Measurements from ENCODE around the gene DHX8. TPM values are rescaled to one million over a fixed set of nuclear protein-coding genes. Genes with fewer than 3 reads are reported as not detected.

DHX8 gene
- total and polyA plus RNA-seq, 10 of the 15 experiments (the other 5 are each of a cell fraction or from before 2014, with no cell fraction given): 27.6 to 50.4 (median 35.7) TPM

GRCh38 chr17:43556292-43556691 is 72.5 kb downstream of the DHX8 start:
- Histone ChIP-seq H3K4me1 (ENCODE audit: control insufficient read depth, insufficient read depth, low read length) (no peaks in the 10 kb centered on the region; the same call in 1 of the 2 replicates), H3K27ac (ENCODE audit: control insufficient read depth, insufficient read depth) (no peak overlapping the region), H3K4me2 (ENCODE audit: control insufficient read depth, insufficient read depth) (no peak overlapping the region), H3K79me2 (ENCODE audit: control insufficient read depth, insufficient read depth, low read length) (no peaks in the 10 kb centered on the region), H2AFZ (ENCODE audit: control insufficient read depth, low read depth, low read length) (peak overlapping the region; percentile 66), H4K20me1 (ENCODE audit: control insufficient read depth, insufficient read depth) (no peaks in the 10 kb centered on the region), H3K4me3 (no peak overlapping the region), H3K27me3 (replicated peaks in 1 of 2; ENCODE audit: control insufficient read depth in 2 of 2, insufficient read depth in 2 of 2, low read length in 1 of 2) (no peaks in the 10 kb centered on the region), H3K9me3 (replicated peaks; ENCODE audit: control insufficient read depth, insufficient read depth, low read length) (no peaks in the 10 kb centered on the region), H3K36me3 (ENCODE audit: control insufficient read depth in 2 of 2, insufficient read depth in 2 of 2, low read length in 1 of 2) (no peaks in the 10 kb centered on the region), H3K9ac (ENCODE audit: control insufficient read depth, insufficient read depth, low read length) (no peak overlapping the region)
- CTCF ChIA-PET: interaction anchor here (0.6 to 1.5 kb wide), 3 partner anchors 9 to 72 kb away, joined by 3 to 5 read pairs (median 3); partner anchors contain the start of gene DHX8
- DNase-seq (ENCODE audit: low read depth, low spot score): no peak
- WGBS (ENCODE audit: insufficient coverage, insufficient replicate concordance, low lambda C conversion rate, missing lambda C conversion rate): 35% methylated on average over 5 of the region's 5 CpGs
- FAIRE-seq: peak; percentile 54
- RAD21 ChIA-PET (ENCODE audit: unreplicated experiment): interaction anchor here (0.8 to 1.3 kb wide), 3 partner anchors 9 to 32 kb away, joined by 3 to 4 read pairs (median 3); no protein-coding TSS in a partner anchor
- no TSS peak for BruUV-seq (replicated peaks)
- POLR2A ChIA-PET: interaction anchor here (0.7 kb wide), 1 partner anchor 152 kb away, joined by 9 read pairs; no protein-coding TSS in a partner anchor
- peak; percentile 73 for ATAC-seq
- SMC1A ChIA-PET (ENCODE audit: uncharacterized antibody, unreplicated experiment): interaction anchor here (0.6 to 1.9 kb wide), 7 partner anchors 9 to 71 kb away, joined by 3 to 6 read pairs (median 3); no protein-coding TSS in a partner anchor
- intact Hi-C loops (cut with micrococcal nuclease; ENCODE audit: unreplicated experiment) (no loop called here), in situ Hi-C loops (cut with MboI) (no loop called here)
- TF ChIP-seq USF2 (IDR thresholded peaks at IDR 0.05; ENCODE audit: borderline replicate concordance, low read depth, low read length) (no peak), SRF (IDR thresholded peaks at IDR 0.05; ENCODE audit: low read depth in 2 of 2, low read length in 2 of 2) (no peak), MEF2A (IDR thresholded peaks at IDR 0.05; ENCODE audit: insufficient read depth, low read depth, low read length) (no peak), RAD21 (IDR thresholded peaks at IDR 0.05; ENCODE audit: insufficient read depth, low read depth, low read length) (no peak), HCFC1 (IDR thresholded peaks at IDR 0.05; ENCODE audit: low read length) (no peak), BCLAF1 (IDR thresholded peaks at IDR 0.05) (no peak), MYC (IDR thresholded peaks at IDR 0.05; ENCODE audit: insufficient read depth, insufficient read length, insufficient replicate concordance, low read length, severe bottlenecking) (no peak), BCL3 (IDR thresholded peaks at IDR 0.05; ENCODE audit: borderline replicate concordance, insufficient read depth, low read depth, low read length, poor library complexity, severe bottlenecking) (no peak), TBL1XR1 (IDR thresholded peaks at IDR 0.05; ENCODE audit: low read depth, low read length) (no peak), ESRRA (IDR thresholded peaks at IDR 0.05; ENCODE audit: low read length) (no peak), HDAC2 (IDR thresholded peaks at IDR 0.05) (no peak), BHLHE40 (IDR thresholded peaks at IDR 0.05; ENCODE audit: borderline replicate concordance in 1 of 2, low read depth in 2 of 2, low read length in 1 of 2) (peak in 1 of 2 experiments; percentile 58; a peak in 1 of 4 replicates), KAT2A (conservative IDR thresholded peaks at IDR 0.05; ENCODE audit: control insufficient read depth, low read depth, low read length) (no peak), NR2F1 (conservative IDR thresholded peaks at IDR 0.05) (peak; percentile 40; the same call in 1 of the 2 replicates), POU2F2 (IDR thresholded peaks at IDR 0.05; ENCODE audit: borderline replicate concordance, low read depth, low read length) (no peak), MLLT1 (IDR thresholded peaks at IDR 0.05) (no peak), GATAD2B (conservative IDR thresholded peaks at IDR 0.05; ENCODE audit: low read depth) (no peak)
